Gastrocnemius medialis (tissue), 4 donors: ENCODE results near the gene BICD2.

Source experiments
- CTCF ChIP-seq, 5 experiments: fragments of 450-650 bp in 3 of 5; fragments of 200-600 bp in 2 of 5; sonication (generic) in 2 of 5; IDR thresholded peaks in 4 of 5; conservative IDR thresholded peaks in 1 of 5; 1 replicate in 4 of 5; 2 replicates in 1 of 5; pipeline ENCODE4 v1.5.1; 2016 to 2019; ENCODE audit warnings: antibody characterized with exemption in 5 of 5, mild to moderate bottlenecking in 3 of 5, moderate library complexity in 3 of 5
- POLR2A ChIP-seq, 2 donors: fragments of 450-650 bp; IDR thresholded peaks; one replicate each; pipeline ENCODE4 v1.6.1; 2017; ENCODE audit warnings: antibody characterized with exemption in 2 of 2, mild to moderate bottlenecking in 2 of 2, moderate library complexity in 2 of 2

DNA sequence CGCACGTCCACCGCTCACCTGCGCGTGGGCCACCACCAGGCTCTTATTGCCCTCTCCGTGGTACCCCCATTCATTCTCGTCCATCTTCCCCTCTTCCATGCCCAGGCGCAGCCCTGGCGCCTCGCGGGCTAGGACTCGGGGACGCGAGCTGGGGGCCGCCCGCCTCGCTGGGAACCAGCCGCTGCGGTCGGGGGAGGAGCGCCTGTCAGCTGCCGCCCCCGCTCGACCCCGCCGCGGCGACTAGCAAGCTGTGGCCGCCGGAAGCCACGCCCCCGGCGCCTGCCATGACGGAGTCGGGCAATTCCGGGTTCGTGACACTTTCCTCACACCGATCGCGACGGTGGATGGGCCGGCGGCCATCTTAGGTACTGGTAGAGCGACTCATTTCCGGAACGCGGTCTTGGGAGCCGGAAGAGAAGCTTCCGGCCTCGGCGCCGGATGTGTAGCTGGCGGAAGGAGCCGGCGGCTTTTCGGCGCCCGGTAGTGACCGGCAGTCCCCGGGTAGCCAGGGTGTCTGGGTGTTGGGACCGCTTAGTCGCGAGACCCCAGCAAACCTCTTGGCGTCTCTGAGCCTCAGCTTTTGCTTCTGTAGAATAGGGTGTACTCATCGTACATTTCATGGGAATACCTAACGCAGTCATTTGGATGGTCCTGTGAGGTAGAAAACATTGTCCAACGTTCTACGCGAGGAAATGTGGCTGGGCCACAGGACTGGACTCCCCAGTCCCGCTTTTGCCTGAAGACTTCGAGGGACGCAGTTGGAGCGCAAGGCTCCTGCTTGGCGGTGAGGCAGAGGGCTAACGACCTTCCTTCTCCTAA, 94.5 kb downstream of the BICD2 start, which contains the start of gene IPPK:
- no peak for TF ChIP-seq CTCF (IDR thresholded peaks at IDR 0.05 in 4 of 5, conservative IDR thresholded peaks at IDR 0.05 in 1 of 5)
- TF ChIP-seq POLR2A (IDR thresholded peaks at IDR 0.05): peak; percentile 52 to 73
